A549 (cell line): Measurements from ENCODE around the gene CTCFL. TPM values are rescaled to one million over a fixed set of nuclear protein-coding genes. Genes with fewer than 3 reads are reported as not detected.

Experiments used
- ATAC-seq, 2 experiments: fragments of 200-7000 bp in 1 of 2; fragments of >200 bp in 1 of 2; cut with Nextera tagmentation in 1 of 2; cut with Tn5 transposase in 1 of 2; 3 replicates each; pipeline versions ENCODE4 v1.8.0 to v1.9.1; 2018 to 2020; ENCODE audit warnings: mild to moderate bottlenecking in 1 of 2, moderate library complexity in 1 of 2
- CTCF ChIA-PET: fragments of 300-600 bp; sonication (Branson Sonifier 250); formaldehyde crosslinking; extraction: SDS; loops from one replicate; lab custom pipeline; 2021; ENCODE audit warnings: antibody characterized with exemption, inconsistent platforms; lab: Yijun Ruan, JAX
- POLR2A ChIA-PET: fragments of 350-600 bp; formaldehyde crosslinking; extraction: SDS; loops from one replicate; lab custom pipeline; 2021; ENCODE audit warnings: antibody characterized with exemption, inconsistent platforms; lab: Yijun Ruan, JAX
- DNase-seq, 2 experiments: peaks; one replicate each; pipeline versions ENCODE4 v3.0.0 to v3.0.0-alpha.2; 2011 to 2016; ENCODE audit warnings: low read depth in 1 of 2, low spot score in 1 of 2
- FAIRE-seq: peaks from 2 replicates; lab custom pipeline; 2011; peaks lifted over from hg19 to GRCh38; lab: Jason Lieb, UNC
- H3K27ac ChIP-seq, 2 experiments: fragments of >200 bp; sonication (Bioruptor Twin); formaldehyde crosslinking; 3 replicates each; pipeline ENCODE4 v1.5.1; 2016 to 2017
- H3K4me1 ChIP-seq: fragments of >200 bp; sonication (Bioruptor Twin); formaldehyde crosslinking; 3 replicates; pipeline ENCODE4 v1.6.1; 2016
- H3K4me2 ChIP-seq: fragments of >200 bp; sonication (Bioruptor Twin); formaldehyde crosslinking; 3 replicates; pipeline ENCODE4 v1.6.1; 2016
- H3K4me3 ChIP-seq: fragments of >200 bp; sonication (Bioruptor Twin); formaldehyde crosslinking; 3 replicates; pipeline ENCODE4 v1.5.1; 2016
- H3K9me3 ChIP-seq: fragments of >200 bp; sonication (Bioruptor Twin); formaldehyde crosslinking; 3 replicates; pipeline ENCODE4 v1.6.1; 2016
- BHLHE40 ChIP-seq: IDR thresholded peaks from 2 replicates; pipeline ENCODE4 v1.6.1; 2012; ENCODE audit warnings: low read depth, low read length, inconsistent platforms
- CBX8 ChIP-seq: fragments of 200-600 bp; sonication (generic); IDR thresholded peaks from 2 replicates; pipeline ENCODE4 v1.6.1; 2016
- CHD2 ChIP-seq: fragments of 150-350 bp; IDR thresholded peaks from 2 replicates; pipeline ENCODE4 v1.6.1; 2014; ENCODE audit warnings: low read length; ENCODE audit not compliant: partially characterized antibody
- ELK1 ChIP-seq: fragments of 150-350 bp; IDR thresholded peaks from 2 replicates; pipeline ENCODE4 v1.6.1; 2014; ENCODE audit warnings: low read depth, mild to moderate bottlenecking, low read length
- ESRRA ChIP-seq: fragments of 150-350 bp; IDR thresholded peaks from 2 replicates; pipeline ENCODE4 v1.6.1; 2014; ENCODE audit warnings: mild to moderate bottlenecking, low read length, borderline replicate concordance
- FOSB ChIP-seq: fragments of 250-450 bp; sonication (Bioruptor Pico); IDR thresholded peaks from 2 replicates; pipeline ENCODE4 v1.5.0; 2020; ENCODE audit warnings: mild to moderate bottlenecking, moderate library complexity
- FOSL2 ChIP-seq, 2 experiments: fragments of 450-650 bp in 1 of 2; fragments of >200 bp in 1 of 2; sonication (Bioruptor Twin) in 1 of 2; formaldehyde crosslinking; IDR thresholded peaks; 2 replicates each; pipeline versions ENCODE4 v1.5.0 to v1.6.1; 2016 to 2020; ENCODE audit warnings: mild to moderate bottlenecking in 1 of 2, moderate library complexity in 1 of 2
- HDAC2 ChIP-seq: fragments of 200-600 bp; sonication (generic); IDR thresholded peaks from 2 replicates; pipeline ENCODE4 v1.6.1; 2016
- HEYL ChIP-seq: fragments of 250-450 bp; sonication (Bioruptor Pico); IDR thresholded peaks from 2 replicates; pipeline ENCODE4 v1.8.0; 2021; ENCODE audit warnings: mild to moderate bottlenecking, moderate library complexity
- HOXA7 ChIP-seq: fragments of 250-450 bp; sonication (Bioruptor Pico); IDR thresholded peaks from 2 replicates; pipeline ENCODE4 v1.5.0; 2020; ENCODE audit warnings: mild to moderate bottlenecking, moderate library complexity
- HOXB13 ChIP-seq: fragments of 250-450 bp; sonication (Bioruptor Pico); IDR thresholded peaks from 2 replicates; pipeline ENCODE4 v1.5.0; 2020; ENCODE audit warnings: low read depth, mild to moderate bottlenecking, moderate library complexity
- JUN ChIP-seq, 2 experiments: fragments of >200 bp; sonication (Bioruptor Twin); formaldehyde crosslinking; IDR thresholded peaks; 2 replicates in 1 of 2; 3 replicates in 1 of 2; pipeline ENCODE4 v1.6.1; 2016 to 2017
- MAFK ChIP-seq: fragments of 450-650 bp; IDR thresholded peaks from 2 replicates; pipeline ENCODE4 v1.6.1; 2014; ENCODE audit not compliant: partially characterized antibody
- MAX ChIP-seq: IDR thresholded peaks from 2 replicates; pipeline ENCODE4 v1.6.1; 2012
- MYC ChIP-seq: IDR thresholded peaks from 2 replicates; pipeline ENCODE4 v1.6.1; 2012; ENCODE audit warnings: mild to moderate bottlenecking, inconsistent platforms, low read length, improper control_type of control experiment, borderline replicate concordance
- PHF8 ChIP-seq: fragments of 200-600 bp; sonication (generic); IDR thresholded peaks from 2 replicates; pipeline ENCODE4 v1.6.1; 2016; ENCODE audit warnings: low read depth, mild to moderate bottlenecking, antibody characterized with exemption, moderate library complexity, borderline replicate concordance
- POLR2AphosphoS2 ChIP-seq: conservative IDR thresholded peaks from 2 replicates; pipeline ENCODE4 v1.6.1; 2012; ENCODE audit warnings: low read length, improper control_type of control experiment, inconsistent platforms
- RAD21 ChIP-seq, 2 experiments: fragments of >200 bp in 1 of 2; sonication (Bioruptor Twin) in 1 of 2; formaldehyde crosslinking in 1 of 2; IDR thresholded peaks in 1 of 2; conservative IDR thresholded peaks in 1 of 2; 2 replicates in 1 of 2; 3 replicates in 1 of 2; pipeline ENCODE4 v1.6.1; 2012 to 2018; ENCODE audit warnings: inconsistent platforms in 1 of 2
- RFX5 ChIP-seq: fragments of 450-650 bp; IDR thresholded peaks from 2 replicates; pipeline ENCODE4 v1.7.1; 2014; ENCODE audit warnings: antibody characterized with exemption, mild to moderate bottlenecking, moderate library complexity
- SMC3 ChIP-seq: fragments of >200 bp; sonication (Bioruptor Twin); formaldehyde crosslinking; IDR thresholded peaks from 3 replicates; pipeline ENCODE4 v1.6.1; 2018; ENCODE audit warnings: inconsistent platforms
- TFCP2L1 ChIP-seq: fragments of 250-450 bp; sonication (Bioruptor Pico); IDR thresholded peaks from 2 replicates; pipeline ENCODE4 v1.5.0; 2021; ENCODE audit warnings: mild to moderate bottlenecking
- ZFP36 ChIP-seq: fragments of 450-650 bp; IDR thresholded peaks from 2 replicates; pipeline ENCODE4 v1.6.1; 2014; ENCODE audit warnings: borderline replicate concordance; ENCODE audit not compliant: partially characterized antibody
- WGBS: methylation state at CpG from one replicate; pipeline ENCODE4 v1.1.6; 2017; ENCODE audit errors: missing lambda C conversion rate; 5-methylcytosine and 5-hydroxymethylcytosine counted together
- polyA plus RNA-seq, 4 experiments: library from polyadenylated mRNA; depleted of rRNA in 3 of 4; stranded (reverse); fragments of >200 nt; fragmentation: RNase III in 1 of 4; extraction: RNeasy Plus Mini Kit Qiagen cat#74134 plus additional on column Dnase treatment in 1 of 4; gene quantifications; 2 replicates in 3 of 4; 3 replicates in 1 of 4; pipeline ENCODE4 v1.2.3, GENCODE V29; 2011 to 2017
- TF ChIP-seq, protein P1 (sequence below): fragments of >200 bp; sonication (Bioruptor Twin); formaldehyde crosslinking; IDR thresholded peaks from 3 replicates; pipeline ENCODE4 v1.6.1; 2016
- TF ChIP-seq, protein P2 (sequence below): fragments of >200 bp; sonication (Bioruptor Twin); formaldehyde crosslinking; IDR thresholded peaks from 3 replicates; pipeline ENCODE4 v1.5.1; 2016
- TF ChIP-seq, protein P3 (sequence below): fragments of 250-450 bp; sonication (Bioruptor Pico); IDR thresholded peaks from 2 replicates; pipeline ENCODE4 v1.5.0; 2020; ENCODE audit warnings: low read depth, mild to moderate bottlenecking, moderate library complexity
- TF ChIP-seq, protein P4 (sequence below): IDR thresholded peaks from 2 replicates; pipeline ENCODE4 v1.6.1; 2012; ENCODE audit warnings: low read depth, borderline replicate concordance
- TF ChIP-seq, protein P5 (sequence below): fragments of >200 bp; sonication (Bioruptor Twin); formaldehyde crosslinking; IDR thresholded peaks from 2 replicates; pipeline ENCODE4 v1.6.1; 2016

Gene CTCFL
- polyA plus RNA-seq, 2 of the 4 experiments (the other 2 are of a cell fraction): 0.03 TPM

- FAIRE-seq: no peak
- no peak for TF ChIP-seq CBX8
- no peak for TF ChIP-seq FOSB
- no peak for TF ChIP-seq RFX5
- no peak for TF ChIP-seq RAD21 (conservative IDR thresholded peaks at IDR 0.05 in 1 of 2, IDR thresholded peaks at IDR 0.05 in 1 of 2)
- no peak for TF ChIP-seq HDAC2
- no peak for TF ChIP-seq CHD2
- no peak for TF ChIP-seq MYC
- TF ChIP-seq, protein P1, sequence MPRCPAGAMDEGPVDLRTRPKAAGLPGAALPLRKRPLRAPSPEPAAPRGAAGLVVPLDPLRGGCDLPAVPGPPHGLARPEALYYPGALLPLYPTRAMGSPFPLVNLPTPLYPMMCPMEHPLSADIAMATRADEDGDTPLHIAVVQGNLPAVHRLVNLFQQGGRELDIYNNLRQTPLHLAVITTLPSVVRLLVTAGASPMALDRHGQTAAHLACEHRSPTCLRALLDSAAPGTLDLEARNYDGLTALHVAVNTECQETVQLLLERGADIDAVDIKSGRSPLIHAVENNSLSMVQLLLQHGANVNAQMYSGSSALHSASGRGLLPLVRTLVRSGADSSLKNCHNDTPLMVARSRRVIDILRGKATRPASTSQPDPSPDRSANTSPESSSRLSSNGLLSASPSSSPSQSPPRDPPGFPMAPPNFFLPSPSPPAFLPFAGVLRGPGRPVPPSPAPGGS: no peak
- no peak for TF ChIP-seq MAFK
- no peak for TF ChIP-seq HOXB13
- no peak for TF ChIP-seq SMC3
- TF ChIP-seq ZFP36: no peak
- no peak for TF ChIP-seq FOSL2 (IDR thresholded peaks at IDR 0.05)
- TF ChIP-seq FOSL2 (CRISPR knock-in tag; IDR thresholded peaks at IDR 0.05): no peak
- no peak for TF ChIP-seq JUN (IDR thresholded peaks at IDR 0.05)
- no peak for TF ChIP-seq ELK1
- TF ChIP-seq BHLHE40: no peak
- no peak for TF ChIP-seq HOXA7 (CRISPR knock-in tag)
- ATAC-seq: no peak; a peak in 1 of 6 replicates
- Histone ChIP-seq H3K4me2 (no peak overlapping the region), H3K9me3 (no peaks in the 10 kb centered on the region), H3K27ac (no peak overlapping the region), H3K4me3 (no peak overlapping the region), H3K4me1 (peaks cover 13% of the 10 kb centered on the region; the same call in 2 of the 3 replicates)
- ChIA-PET POLR2A (no interaction called here), CTCF (no interaction called here)
- 68% methylated on average over 20 of the region's 21 CpGs for WGBS
- no peak for DNase-seq
These were observed 72.9 kb downstream of the CTCFL start for GRCh38 chr20:57451795-57452661.

- CTCF ChIA-PET: no interaction called here
- no peak for FAIRE-seq
These were observed 73.5 kb downstream of the CTCFL start for GRCh38 chr20:57451431-57451794.

More at GRCh38 chr20:57451431-57451794, 73.5 kb downstream of the CTCFL start:
- ATAC-seq: no peak
- TF ChIP-seq PHF8: no peak
- TF ChIP-seq MAX: no peak
- TF ChIP-seq, protein P2, sequence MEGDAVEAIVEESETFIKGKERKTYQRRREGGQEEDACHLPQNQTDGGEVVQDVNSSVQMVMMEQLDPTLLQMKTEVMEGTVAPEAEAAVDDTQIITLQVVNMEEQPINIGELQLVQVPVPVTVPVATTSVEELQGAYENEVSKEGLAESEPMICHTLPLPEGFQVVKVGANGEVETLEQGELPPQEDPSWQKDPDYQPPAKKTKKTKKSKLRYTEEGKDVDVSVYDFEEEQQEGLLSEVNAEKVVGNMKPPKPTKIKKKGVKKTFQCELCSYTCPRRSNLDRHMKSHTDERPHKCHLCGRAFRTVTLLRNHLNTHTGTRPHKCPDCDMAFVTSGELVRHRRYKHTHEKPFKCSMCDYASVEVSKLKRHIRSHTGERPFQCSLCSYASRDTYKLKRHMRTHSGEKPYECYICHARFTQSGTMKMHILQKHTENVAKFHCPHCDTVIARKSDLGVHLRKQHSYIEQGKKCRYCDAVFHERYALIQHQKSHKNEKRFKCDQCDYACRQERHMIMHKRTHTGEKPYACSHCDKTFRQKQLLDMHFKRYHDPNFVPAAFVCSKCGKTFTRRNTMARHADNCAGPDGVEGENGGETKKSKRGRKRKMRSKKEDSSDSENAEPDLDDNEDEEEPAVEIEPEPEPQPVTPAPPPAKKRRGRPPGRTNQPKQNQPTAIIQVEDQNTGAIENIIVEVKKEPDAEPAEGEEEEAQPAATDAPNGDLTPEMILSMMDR: no peak
- TF ChIP-seq, protein P1: no peak
- no peak for TF ChIP-seq FOSL2 (IDR thresholded peaks at IDR 0.05)
- TF ChIP-seq FOSL2 (CRISPR knock-in tag; IDR thresholded peaks at IDR 0.05): no peak
- TF ChIP-seq MAFK: no peak
- no peak for TF ChIP-seq MYC
- TF ChIP-seq, protein P3, sequence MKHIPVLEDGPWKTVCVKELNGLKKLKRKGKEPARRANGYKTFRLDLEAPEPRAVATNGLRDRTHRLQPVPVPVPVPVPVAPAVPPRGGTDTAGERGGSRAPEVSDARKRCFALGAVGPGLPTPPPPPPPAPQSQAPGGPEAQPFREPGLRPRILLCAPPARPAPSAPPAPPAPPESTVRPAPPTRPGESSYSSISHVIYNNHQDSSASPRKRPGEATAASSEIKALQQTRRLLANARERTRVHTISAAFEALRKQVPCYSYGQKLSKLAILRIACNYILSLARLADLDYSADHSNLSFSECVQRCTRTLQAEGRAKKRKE (CRISPR knock-in tag): no peak
- TF ChIP-seq TFCP2L1: no peak
- no peak for TF ChIP-seq HEYL
- no peak for TF ChIP-seq POLR2AphosphoS2
- no peak for TF ChIP-seq ESRRA
- TF ChIP-seq, protein P4, sequence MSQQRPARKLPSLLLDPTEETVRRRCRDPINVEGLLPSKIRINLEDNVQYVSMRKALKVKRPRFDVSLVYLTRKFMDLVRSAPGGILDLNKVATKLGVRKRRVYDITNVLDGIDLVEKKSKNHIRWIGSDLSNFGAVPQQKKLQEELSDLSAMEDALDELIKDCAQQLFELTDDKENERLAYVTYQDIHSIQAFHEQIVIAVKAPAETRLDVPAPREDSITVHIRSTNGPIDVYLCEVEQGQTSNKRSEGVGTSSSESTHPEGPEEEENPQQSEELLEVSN: no peak
- TF ChIP-seq, protein P5, sequence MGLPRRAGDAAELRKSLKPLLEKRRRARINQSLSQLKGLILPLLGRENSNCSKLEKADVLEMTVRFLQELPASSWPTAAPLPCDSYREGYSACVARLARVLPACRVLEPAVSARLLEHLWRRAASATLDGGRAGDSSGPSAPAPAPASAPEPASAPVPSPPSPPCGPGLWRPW: no peak
- TF ChIP-seq, all 56 proteins: peak for 0
- DNase-seq: no peak
- WGBS: 72% methylated on average over 6 of the region's 7 CpGs
- H3K4me2 ChIP-seq: no peak overlapping the region
- H3K4me1 ChIP-seq: peaks cover 13% of the 10 kb centered on the region; the same call in 2 of the 3 replicates
- no peak overlapping the region for H3K4me3 ChIP-seq
- no peak overlapping the region for H3K27ac ChIP-seq
- H3K9me3 ChIP-seq: no peaks in the 10 kb centered on the region
- POLR2A ChIA-PET: no interaction called here
